ENCODE measurements around the gene NOTCH3. TPM values are rescaled to one million over a fixed set of nuclear protein-coding genes. Genes with fewer than 3 reads are reported as not detected.

Gene NOTCH3
- total and polyA plus RNA-seq, 2 donors from 2014 or later: 15.1 to 92.3 TPM

DNA sequence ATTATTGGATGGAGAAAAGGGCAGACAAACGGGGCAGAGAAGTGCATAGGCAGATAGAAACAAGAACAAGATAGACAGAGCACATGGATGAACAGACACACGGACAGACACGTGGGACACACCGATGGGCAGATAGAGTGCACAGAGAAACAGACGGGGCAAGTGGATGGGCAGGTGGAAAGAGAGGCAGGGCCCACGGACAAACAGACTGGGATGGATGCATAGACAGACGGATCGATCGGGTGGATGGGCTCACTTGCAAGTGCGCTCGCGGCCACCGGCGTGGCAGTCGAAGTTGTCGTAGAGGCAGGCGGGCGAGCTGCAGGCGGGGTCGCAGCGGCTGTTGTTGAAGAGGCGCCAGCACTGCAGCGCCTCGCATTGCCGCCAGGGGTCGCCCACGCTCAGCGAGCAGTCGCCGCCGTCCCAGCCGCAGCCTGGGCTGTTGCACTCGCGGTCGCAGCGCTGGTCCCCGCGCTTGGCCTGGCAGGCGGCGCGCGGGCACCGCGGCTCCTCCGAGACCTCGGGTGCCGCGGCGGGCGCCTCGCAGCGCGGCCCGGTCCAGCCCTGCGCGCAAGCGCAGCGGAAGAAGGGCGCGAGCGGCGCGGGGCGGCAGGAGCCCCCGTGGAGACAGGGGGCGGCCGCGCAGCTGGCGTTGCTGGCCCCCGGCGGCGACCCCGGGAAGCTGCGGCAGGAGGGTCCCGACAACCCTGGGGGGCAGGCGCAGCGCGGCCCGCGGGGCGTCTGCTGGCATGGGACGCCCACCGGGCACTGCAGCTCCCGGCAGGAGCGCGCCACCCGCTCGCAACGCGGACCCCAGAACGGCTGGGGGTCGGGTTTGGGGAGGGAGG lies 23.3 kb downstream of the NOTCH3 start:
- H3K9ac ChIP-seq (ENCODE audit: low read length in 3 of 3): no peak overlapping the region
- H3K4me3 ChIP-seq (ENCODE audit: low read length in 3 of 3): peak overlapping the region in 1 of 3 donors; percentile 11

DNA sequence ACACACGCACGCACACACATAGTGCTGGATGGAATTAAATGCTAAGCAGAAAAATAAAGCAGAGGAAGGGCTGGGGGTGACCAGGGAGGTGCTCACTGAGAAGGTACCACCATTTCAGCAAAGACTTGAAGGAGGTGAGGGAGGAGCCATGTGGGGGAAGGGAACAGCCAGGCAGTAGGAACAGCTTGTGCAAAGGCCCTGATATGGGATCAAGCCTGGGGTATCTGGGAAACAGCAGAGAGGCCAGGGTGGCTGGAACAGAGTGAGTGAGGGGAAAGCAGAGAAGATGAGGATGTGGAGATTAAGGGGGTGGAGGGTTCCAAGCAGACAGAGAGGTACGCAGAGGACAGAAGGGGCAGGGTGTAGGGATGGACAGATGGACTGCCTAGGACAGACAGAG lies 25.2 kb downstream of the NOTCH3 start:
- Histone ChIP-seq H3K4me1 (ENCODE audit: control insufficient read depth in 2 of 3, insufficient read depth in 2 of 3, low read depth in 1 of 3, low read length in 3 of 3) (peaks cover 0 to 2% (median 0%) of the 10 kb centered on the region in 3 donors), H3K4me3 (ENCODE audit: low read length in 3 of 3) (no peak overlapping the region), H3K9me3 (ENCODE audit: control insufficient read depth in 2 of 3, insufficient read depth in 1 of 3, low read length in 3 of 3) (no peaks in the 10 kb centered on the region), H3K36me3 (ENCODE audit: control insufficient read depth in 2 of 3, insufficient read depth in 3 of 3, low read length in 3 of 3) (peaks cover 0 to 7% (median 3%) of the 10 kb centered on the region in 3 donors), H3K27ac (ENCODE audit: low read depth in 2 of 2, low read length in 2 of 2) (no peak overlapping the region), H3K27me3 (ENCODE audit: control insufficient read depth, insufficient read depth, low read length) (no peaks in the 10 kb centered on the region), H3K9ac (ENCODE audit: low read length in 3 of 3) (no peak overlapping the region)
- TF ChIP-seq, protein P1, sequence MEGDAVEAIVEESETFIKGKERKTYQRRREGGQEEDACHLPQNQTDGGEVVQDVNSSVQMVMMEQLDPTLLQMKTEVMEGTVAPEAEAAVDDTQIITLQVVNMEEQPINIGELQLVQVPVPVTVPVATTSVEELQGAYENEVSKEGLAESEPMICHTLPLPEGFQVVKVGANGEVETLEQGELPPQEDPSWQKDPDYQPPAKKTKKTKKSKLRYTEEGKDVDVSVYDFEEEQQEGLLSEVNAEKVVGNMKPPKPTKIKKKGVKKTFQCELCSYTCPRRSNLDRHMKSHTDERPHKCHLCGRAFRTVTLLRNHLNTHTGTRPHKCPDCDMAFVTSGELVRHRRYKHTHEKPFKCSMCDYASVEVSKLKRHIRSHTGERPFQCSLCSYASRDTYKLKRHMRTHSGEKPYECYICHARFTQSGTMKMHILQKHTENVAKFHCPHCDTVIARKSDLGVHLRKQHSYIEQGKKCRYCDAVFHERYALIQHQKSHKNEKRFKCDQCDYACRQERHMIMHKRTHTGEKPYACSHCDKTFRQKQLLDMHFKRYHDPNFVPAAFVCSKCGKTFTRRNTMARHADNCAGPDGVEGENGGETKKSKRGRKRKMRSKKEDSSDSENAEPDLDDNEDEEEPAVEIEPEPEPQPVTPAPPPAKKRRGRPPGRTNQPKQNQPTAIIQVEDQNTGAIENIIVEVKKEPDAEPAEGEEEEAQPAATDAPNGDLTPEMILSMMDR (IDR thresholded peaks at IDR 0.05; ENCODE audit: borderline replicate concordance, extremely low read depth, insufficient read depth): no peak
- no peak for FAIRE-seq
- DNase-seq: no peak
- intact Hi-C loops (cut with DNase I): loop anchor here (10.0 kb wide), 1 partner anchor 379 kb away; no protein-coding TSS in a partner anchor

More for the DNA sequence above, 23.3 kb downstream of the NOTCH3 start:
- DNase-seq (peak; percentile 90 to 92 (median 92)), FAIRE-seq (no peak)
- Histone ChIP-seq H3K4me1 (ENCODE audit: control insufficient read depth in 2 of 3, insufficient read depth in 2 of 3, low read depth in 1 of 3, low read length in 3 of 3) (peaks cover 0 to 2% (median 0%) of the 10 kb centered on the region in 3 donors), H3K36me3 (ENCODE audit: control insufficient read depth in 2 of 3, insufficient read depth in 3 of 3, low read length in 3 of 3) (peaks cover 0 to 7% (median 5%) of the 10 kb centered on the region in 3 donors), H3K27ac (ENCODE audit: low read depth in 2 of 2, low read length in 2 of 2) (no peak overlapping the region), H3K9me3 (ENCODE audit: control insufficient read depth in 2 of 3, insufficient read depth in 1 of 3, low read length in 3 of 3) (no peaks in the 10 kb centered on the region), H3K27me3 (ENCODE audit: control insufficient read depth, insufficient read depth, low read length) (no peaks in the 10 kb centered on the region)
- intact Hi-C loops (cut with DNase I): loop anchor here (10.0 kb wide), 1 partner anchor 377 kb away; no protein-coding TSS in a partner anchor
- TF ChIP-seq, protein P1 (IDR thresholded peaks at IDR 0.05; ENCODE audit: borderline replicate concordance, extremely low read depth, insufficient read depth): peak; percentile 98

DNA sequence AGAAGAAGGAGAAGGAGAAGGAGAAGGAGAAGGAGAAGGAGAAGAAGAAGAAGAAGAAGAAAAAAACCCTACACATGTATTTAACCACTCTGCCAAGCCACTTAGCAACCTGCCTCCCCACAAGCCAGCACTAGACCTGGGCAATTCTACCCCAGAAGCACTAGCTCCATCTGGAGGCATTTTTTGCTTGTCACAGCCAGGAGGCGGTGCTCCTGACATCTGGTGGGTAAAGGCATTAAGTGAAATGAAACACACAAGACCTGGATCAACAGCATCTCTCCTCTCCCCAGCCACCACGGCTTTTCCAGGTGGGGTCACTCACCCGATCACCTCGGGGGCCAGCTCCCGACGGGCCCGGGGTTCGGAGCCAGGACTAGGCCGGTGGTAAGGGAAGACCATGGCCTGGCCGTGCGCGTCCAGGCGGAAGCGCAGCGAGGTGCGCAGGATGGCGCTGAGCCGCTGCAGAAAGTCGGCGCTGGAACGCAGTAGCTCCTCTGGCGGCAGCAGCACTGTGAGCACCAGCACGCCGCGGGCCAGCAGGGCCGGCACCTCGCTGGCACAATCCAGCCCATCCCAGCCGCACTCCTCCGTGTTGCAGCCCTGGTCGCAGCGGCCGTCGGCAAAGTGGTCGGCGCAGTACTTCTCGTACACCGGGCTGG lies 26.9 kb downstream of the NOTCH3 start:
- Histone ChIP-seq H3K4me3 (ENCODE audit: low read length in 3 of 3) (no peak overlapping the region), H3K27me3 (ENCODE audit: control insufficient read depth, insufficient read depth, low read length) (no peaks in the 10 kb centered on the region), H3K27ac (ENCODE audit: low read depth in 2 of 2, low read length in 2 of 2) (no peak overlapping the region), H3K36me3 (ENCODE audit: control insufficient read depth in 2 of 3, insufficient read depth in 3 of 3, low read length in 3 of 3) (peaks cover 0 to 8% (median 3%) of the 10 kb centered on the region in 3 donors), H3K9me3 (ENCODE audit: control insufficient read depth in 2 of 3, insufficient read depth in 1 of 3, low read length in 3 of 3) (no peaks in the 10 kb centered on the region), H3K9ac (ENCODE audit: low read length in 3 of 3) (no peak overlapping the region), H3K4me1 (ENCODE audit: control insufficient read depth in 2 of 3, insufficient read depth in 2 of 3, low read depth in 1 of 3, low read length in 3 of 3) (peaks cover 0 to 2% (median 0%) of the 10 kb centered on the region in 3 donors)
- TF ChIP-seq, protein P1 (IDR thresholded peaks at IDR 0.05; ENCODE audit: borderline replicate concordance, extremely low read depth, insufficient read depth): no peak
- DNase-seq (no peak), FAIRE-seq (no peak)
- intact Hi-C loops (cut with DNase I): loop anchor here (10.0 kb wide), 1 partner anchor 381 kb away; no protein-coding TSS in a partner anchor

Measured in kidney (tissue), 14 donors.